ENCODE results near the gene PARD3. TPM values are rescaled to one million over a fixed set of nuclear protein-coding genes. Genes with fewer than 3 reads are reported as not detected.

The PARD3 gene
- total and polyA plus RNA-seq, 2 donors (not counting 1 experiment from before 2014, with no cell fraction given), result 24.0 to 46.4 TPM

DNA sequence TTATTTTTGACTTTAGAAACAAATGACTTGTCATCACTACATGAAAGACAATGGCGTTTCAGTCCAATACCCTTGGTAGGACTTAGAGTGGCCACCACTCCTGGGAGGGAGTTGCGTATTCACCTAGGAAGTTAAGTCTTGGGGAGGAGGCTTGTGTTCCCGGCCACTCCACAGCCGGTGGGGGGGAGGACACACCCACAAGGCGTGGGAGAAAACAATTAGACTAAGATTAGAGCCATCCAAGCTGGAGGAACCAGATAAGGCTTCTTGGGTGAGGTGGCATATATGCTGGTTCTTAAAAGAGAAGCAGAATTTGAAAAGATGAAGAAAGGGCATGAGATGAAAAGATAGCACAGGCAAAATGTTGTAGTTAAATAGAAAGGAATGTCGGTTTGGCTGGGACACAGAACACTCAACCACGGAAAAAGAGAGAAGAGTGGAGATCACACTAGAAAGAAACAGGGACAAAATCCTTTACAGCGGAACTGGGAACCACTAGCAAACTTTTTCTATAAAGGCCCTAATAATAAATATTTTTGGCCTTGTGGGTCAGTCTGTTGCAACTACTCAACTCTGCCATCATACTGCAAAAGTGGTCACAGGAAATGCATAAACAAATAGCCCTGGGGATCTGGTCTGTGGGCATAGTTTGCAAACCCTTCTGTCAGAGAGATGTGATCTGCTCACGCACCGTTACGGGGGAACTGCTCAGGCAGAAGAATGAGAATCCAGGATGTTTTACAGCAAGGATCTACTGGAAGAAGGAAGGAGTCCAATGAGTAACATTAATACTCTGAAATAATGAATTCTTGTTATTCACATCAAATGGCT lies 651.8 kb downstream of the PARD3 start:
- Histone ChIP-seq H3K4me1 (ENCODE audit: control insufficient read depth, extremely low read depth, insufficient read depth, low read length) (no peaks in the 10 kb centered on the region), H3K9me3 (ENCODE audit: control insufficient read depth, insufficient read depth, low read depth, low read length) (no peaks in the 10 kb centered on the region), H3K4me3 (replicated peaks in 1 of 4; ENCODE audit: control extremely low read depth in 1 of 4, insufficient read depth in 1 of 4, low read depth in 3 of 4, low read length in 4 of 4) (no peak overlapping the region), H3K79me2 (ENCODE audit: control insufficient read depth, insufficient read depth, low read length) (no peaks in the 10 kb centered on the region), H3K9ac (ENCODE audit: insufficient read depth, low read length) (no peak overlapping the region), H3K4me2 (ENCODE audit: extremely low read depth, insufficient read depth, low read length) (no peak overlapping the region), H3K27me3 (ENCODE audit: control insufficient read depth, insufficient read depth, low read length) (no peaks in the 10 kb centered on the region), H2AFZ (ENCODE audit: low read length) (no peak overlapping the region), H4K20me1 (ENCODE audit: control insufficient read depth, extremely low read depth, insufficient read depth, low read length) (no peaks in the 10 kb centered on the region), H3K36me3 (ENCODE audit: control insufficient read depth, insufficient read depth, low read length) (no peaks in the 10 kb centered on the region), H3K27ac (ENCODE audit: insufficient read depth, low read length) (no peak overlapping the region)
- DNase-seq (ENCODE audit: low read depth in 2 of 2), result peak; percentile 7 to 36
- TF ChIP-seq, protein P1, sequence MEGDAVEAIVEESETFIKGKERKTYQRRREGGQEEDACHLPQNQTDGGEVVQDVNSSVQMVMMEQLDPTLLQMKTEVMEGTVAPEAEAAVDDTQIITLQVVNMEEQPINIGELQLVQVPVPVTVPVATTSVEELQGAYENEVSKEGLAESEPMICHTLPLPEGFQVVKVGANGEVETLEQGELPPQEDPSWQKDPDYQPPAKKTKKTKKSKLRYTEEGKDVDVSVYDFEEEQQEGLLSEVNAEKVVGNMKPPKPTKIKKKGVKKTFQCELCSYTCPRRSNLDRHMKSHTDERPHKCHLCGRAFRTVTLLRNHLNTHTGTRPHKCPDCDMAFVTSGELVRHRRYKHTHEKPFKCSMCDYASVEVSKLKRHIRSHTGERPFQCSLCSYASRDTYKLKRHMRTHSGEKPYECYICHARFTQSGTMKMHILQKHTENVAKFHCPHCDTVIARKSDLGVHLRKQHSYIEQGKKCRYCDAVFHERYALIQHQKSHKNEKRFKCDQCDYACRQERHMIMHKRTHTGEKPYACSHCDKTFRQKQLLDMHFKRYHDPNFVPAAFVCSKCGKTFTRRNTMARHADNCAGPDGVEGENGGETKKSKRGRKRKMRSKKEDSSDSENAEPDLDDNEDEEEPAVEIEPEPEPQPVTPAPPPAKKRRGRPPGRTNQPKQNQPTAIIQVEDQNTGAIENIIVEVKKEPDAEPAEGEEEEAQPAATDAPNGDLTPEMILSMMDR (conservative IDR thresholded peaks at IDR 0.05 in 1 of 2, IDR thresholded peaks at IDR 0.05 in 1 of 2; ENCODE audit: low read depth in 1 of 2, low read length in 2 of 2), result no peak
- no peak for TF ChIP-seq EZH2 (IDR thresholded peaks at IDR 0.05; ENCODE audit: low read length, missing control alignments)

DNA sequence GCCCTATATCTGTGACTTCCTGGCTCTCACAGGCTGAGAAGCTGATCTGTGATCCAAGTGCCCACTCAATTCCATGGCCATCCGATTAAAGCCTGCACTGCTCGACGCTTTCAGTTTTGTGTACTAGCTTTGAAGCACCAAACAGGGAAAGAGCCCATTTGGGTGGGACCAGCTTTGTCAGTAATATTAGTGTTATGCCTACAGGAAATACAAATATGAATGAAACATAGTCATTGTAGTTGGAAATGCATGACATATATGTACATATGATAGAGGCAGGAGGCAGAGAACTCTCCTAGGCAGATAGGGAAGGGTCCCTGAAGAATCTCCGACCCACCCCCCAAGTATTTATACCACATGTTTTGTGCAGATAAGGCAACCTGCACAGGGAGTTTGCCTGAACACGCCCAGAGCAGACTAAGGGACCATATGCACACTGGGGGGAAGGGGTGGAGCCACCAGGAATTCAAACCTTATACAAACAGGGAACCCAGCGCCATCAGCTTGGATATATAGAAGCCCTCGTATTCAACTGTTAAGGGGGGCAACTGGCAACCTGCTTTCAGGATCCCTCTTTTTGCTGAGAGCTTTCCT lies 653.2 kb downstream of the PARD3 start:
- Histone ChIP-seq H2AFZ (ENCODE audit: low read length) (no peak overlapping the region), H3K36me3 (ENCODE audit: control insufficient read depth, insufficient read depth, low read length) (no peaks in the 10 kb centered on the region)

DNA sequence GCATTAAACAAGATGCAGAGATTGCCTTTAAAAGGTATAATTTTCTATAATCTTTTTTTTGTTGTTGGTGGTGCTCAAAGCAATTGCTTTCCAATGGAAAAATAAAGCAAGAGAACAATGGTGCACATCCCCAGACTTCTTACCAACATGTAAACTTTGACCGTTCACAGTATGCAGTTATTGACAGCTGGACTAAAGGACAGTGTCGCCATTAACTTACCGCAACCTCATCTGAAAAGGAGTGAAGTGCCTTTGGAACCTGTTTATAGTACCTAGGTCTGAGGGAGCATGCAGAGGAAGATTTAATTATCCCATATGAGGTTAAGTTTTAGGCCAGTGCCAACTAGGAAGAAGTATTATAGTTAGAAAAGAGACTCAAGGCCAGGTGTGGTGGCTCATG lies 654.5 kb downstream of the PARD3 start:
- no peak for DNase-seq (ENCODE audit: low read depth in 2 of 2)

More for the DNA sequence above, 653.2 kb downstream of the PARD3 start:
- Histone ChIP-seq H3K4me1 (ENCODE audit: control insufficient read depth, extremely low read depth, insufficient read depth, low read length) (peaks cover 6% of the 10 kb centered on the region), H3K4me2 (ENCODE audit: extremely low read depth, insufficient read depth, low read length) (no peak overlapping the region), H3K79me2 (ENCODE audit: control insufficient read depth, insufficient read depth, low read length) (no peaks in the 10 kb centered on the region), H3K27me3 (ENCODE audit: control insufficient read depth, insufficient read depth, low read length) (no peaks in the 10 kb centered on the region), H3K4me3 (replicated peaks in 1 of 4; ENCODE audit: control extremely low read depth in 1 of 4, insufficient read depth in 1 of 4, low read depth in 3 of 4, low read length in 4 of 4) (no peak overlapping the region), H3K27ac (ENCODE audit: insufficient read depth, low read length) (no peak overlapping the region), H3K9me3 (ENCODE audit: control insufficient read depth, insufficient read depth, low read depth, low read length) (no peaks in the 10 kb centered on the region), H4K20me1 (ENCODE audit: control insufficient read depth, extremely low read depth, insufficient read depth, low read length) (no peaks in the 10 kb centered on the region), H3K9ac (ENCODE audit: insufficient read depth, low read length) (no peak overlapping the region)
- TF ChIP-seq, protein P1 (conservative IDR thresholded peaks at IDR 0.05 in 1 of 2, IDR thresholded peaks at IDR 0.05 in 1 of 2; ENCODE audit: low read depth in 1 of 2, low read length in 2 of 2), result no peak
- no peak for TF ChIP-seq EZH2 (IDR thresholded peaks at IDR 0.05; ENCODE audit: low read length, missing control alignments)
- no peak for DNase-seq (ENCODE audit: low read depth in 2 of 2)

More for the DNA sequence above, 654.5 kb downstream of the PARD3 start:
- no peak overlapping the region for H3K27ac ChIP-seq (ENCODE audit: insufficient read depth, low read length)
- no peaks in the 10 kb centered on the region for H3K79me2 ChIP-seq (ENCODE audit: control insufficient read depth, insufficient read depth, low read length)
- H3K4me1 ChIP-seq (ENCODE audit: control insufficient read depth, extremely low read depth, insufficient read depth, low read length), result peaks cover 11% of the 10 kb centered on the region
- no peaks in the 10 kb centered on the region for H4K20me1 ChIP-seq (ENCODE audit: control insufficient read depth, extremely low read depth, insufficient read depth, low read length)
- no peak overlapping the region for H3K4me2 ChIP-seq (ENCODE audit: extremely low read depth, insufficient read depth, low read length)
- TF ChIP-seq EZH2 (IDR thresholded peaks at IDR 0.05; ENCODE audit: low read length, missing control alignments), result no peak
- TF ChIP-seq, protein P1 (conservative IDR thresholded peaks at IDR 0.05 in 1 of 2, IDR thresholded peaks at IDR 0.05 in 1 of 2; ENCODE audit: low read depth in 1 of 2, low read length in 2 of 2), result no peak
- H3K36me3 ChIP-seq (ENCODE audit: control insufficient read depth, insufficient read depth, low read length), result no peaks in the 10 kb centered on the region
- H3K9ac ChIP-seq (ENCODE audit: insufficient read depth, low read length), result no peak overlapping the region
- no peaks in the 10 kb centered on the region for H3K9me3 ChIP-seq (ENCODE audit: control insufficient read depth, insufficient read depth, low read depth, low read length)
- H3K4me3 ChIP-seq (replicated peaks in 1 of 4; ENCODE audit: control extremely low read depth in 1 of 4, insufficient read depth in 1 of 4, low read depth in 3 of 4, low read length in 4 of 4), result no peak overlapping the region
- no peaks in the 10 kb centered on the region for H3K27me3 ChIP-seq (ENCODE audit: control insufficient read depth, insufficient read depth, low read length)
- no peak overlapping the region for H2AFZ ChIP-seq (ENCODE audit: low read length)

Data from fibroblast of lung (primary cell).